Hematopoietic multipotent progenitor cell treated with erythropoietin and hydrocortisone succinate and interleukin-3 and kit ligand, for 4 days (in vitro differentiated cells): Measurements from ENCODE around the gene MRPL28.
"Not testable (repeated sequence)": the region's sequence is repeated elsewhere in the genome, so short reads cannot be mapped to it uniquely, and the experiment has no call there.

Source experiments
- DNase-seq: peaks from one replicate; pipeline ENCODE4 v3.0.0-alpha.2; 2015

The MRPL28 gene

GRCh38 chr16:370443-370842 lies at the start of gene MRPL28:
MRPL28 (minus strand) TSS chr16:370538; CDS start chr16:370218, 320 bp downstream.
- DNase-seq = peak; percentile 99

- not testable (repeated sequence) for DNase-seq
Measured at GRCh38 chr16:415170-415498, 44.8 kb upstream of the MRPL28 start.

DNA sequence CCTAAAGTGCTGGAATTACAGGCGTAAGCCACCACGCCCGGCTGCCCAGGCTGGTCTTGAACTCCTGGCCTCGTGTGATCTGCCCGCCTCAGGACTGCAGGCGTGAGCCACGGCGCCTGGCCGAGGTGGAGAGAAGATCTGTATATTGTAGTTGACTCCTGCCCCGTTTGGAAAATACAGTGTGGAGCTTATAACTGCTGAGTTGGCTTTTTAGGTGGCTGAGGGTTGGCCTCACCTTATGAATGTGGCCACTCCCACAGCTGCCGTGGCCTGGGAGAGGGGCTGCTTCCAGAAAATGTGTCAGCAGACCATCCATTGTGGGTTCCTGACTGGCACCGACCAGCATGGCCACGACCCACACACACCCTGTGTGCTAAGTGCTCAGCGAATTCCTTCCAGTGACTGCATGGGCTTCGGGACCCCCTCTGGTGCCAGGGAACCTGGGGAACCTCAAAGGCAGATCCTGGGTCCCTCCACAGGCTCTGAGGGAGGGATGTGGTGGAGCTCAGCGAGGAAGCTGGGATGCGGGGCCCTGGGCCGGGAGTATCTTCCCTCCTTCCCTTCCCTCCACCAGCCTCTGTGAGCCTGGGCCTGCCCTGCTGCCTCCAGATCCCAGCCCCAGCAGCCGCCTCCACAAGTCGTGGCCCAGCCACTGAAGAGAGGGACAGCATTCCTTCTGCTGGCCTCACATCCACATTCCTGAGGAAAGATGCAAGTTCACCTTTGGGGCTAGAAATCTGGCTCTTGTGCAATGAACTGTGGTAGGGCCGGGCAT lies 44.2 kb upstream of the MRPL28 start:
- DNase-seq = no peak

DNA sequence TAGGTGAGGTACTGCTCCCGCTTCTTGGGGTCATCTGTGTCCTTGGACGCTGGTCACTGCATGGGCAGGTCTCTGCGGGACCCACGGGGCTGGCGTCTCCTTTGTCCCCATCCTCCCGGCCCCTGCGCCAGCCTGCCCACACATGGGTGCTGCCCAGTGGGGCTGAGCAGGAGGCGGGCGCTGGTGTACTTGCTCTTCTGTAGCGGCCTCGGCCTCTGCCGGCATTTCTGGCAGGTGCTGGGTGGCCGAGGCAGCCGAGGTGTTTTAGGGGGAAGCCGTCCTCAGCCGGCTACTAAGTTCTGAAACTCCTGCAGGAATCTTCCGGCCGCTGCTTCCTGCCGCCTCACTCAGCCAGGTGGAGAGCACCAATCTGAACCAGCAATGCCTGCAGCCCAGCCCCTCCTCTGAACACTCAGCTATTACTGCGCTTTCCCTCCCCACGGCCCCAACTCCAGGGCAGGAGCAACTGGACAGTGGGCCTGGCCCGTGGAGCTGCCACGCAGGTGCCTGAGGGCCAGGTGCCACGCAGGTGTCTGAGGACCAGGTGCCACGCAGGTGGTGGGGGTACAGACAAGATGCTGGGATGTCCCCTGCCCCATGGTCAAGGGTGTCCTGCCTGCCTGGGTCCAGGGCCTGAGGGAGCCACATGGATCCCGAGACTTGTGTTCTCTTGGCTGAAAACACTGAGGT lies 41.4 kb upstream of the MRPL28 start:
- DNase-seq = no peak

GRCh38 chr16:410516-411178 lies 40.3 kb upstream of the MRPL28 start:
- DNase-seq = no peak

DNA sequence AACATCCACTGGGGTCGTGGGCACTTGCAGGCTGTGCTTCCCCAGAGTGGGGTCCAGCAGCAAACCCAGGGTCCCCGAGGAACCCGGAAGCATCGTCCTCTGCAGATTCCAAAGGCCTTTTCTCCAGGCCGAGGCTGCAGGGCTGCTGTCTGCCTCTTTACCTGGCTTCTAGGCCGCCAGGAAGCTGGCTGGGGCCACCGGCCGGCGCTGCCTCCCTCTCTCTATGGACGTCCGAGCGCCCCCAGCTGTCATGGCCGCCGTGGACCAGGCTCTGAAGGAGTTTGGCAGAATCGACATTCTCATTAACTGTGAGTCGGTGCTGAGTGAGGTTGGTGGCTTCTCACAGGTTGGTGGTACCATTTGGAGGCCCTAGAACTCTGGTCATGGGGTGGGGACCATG lies 36.9 kb upstream of the MRPL28 start:
- no peak for DNase-seq

DNA sequence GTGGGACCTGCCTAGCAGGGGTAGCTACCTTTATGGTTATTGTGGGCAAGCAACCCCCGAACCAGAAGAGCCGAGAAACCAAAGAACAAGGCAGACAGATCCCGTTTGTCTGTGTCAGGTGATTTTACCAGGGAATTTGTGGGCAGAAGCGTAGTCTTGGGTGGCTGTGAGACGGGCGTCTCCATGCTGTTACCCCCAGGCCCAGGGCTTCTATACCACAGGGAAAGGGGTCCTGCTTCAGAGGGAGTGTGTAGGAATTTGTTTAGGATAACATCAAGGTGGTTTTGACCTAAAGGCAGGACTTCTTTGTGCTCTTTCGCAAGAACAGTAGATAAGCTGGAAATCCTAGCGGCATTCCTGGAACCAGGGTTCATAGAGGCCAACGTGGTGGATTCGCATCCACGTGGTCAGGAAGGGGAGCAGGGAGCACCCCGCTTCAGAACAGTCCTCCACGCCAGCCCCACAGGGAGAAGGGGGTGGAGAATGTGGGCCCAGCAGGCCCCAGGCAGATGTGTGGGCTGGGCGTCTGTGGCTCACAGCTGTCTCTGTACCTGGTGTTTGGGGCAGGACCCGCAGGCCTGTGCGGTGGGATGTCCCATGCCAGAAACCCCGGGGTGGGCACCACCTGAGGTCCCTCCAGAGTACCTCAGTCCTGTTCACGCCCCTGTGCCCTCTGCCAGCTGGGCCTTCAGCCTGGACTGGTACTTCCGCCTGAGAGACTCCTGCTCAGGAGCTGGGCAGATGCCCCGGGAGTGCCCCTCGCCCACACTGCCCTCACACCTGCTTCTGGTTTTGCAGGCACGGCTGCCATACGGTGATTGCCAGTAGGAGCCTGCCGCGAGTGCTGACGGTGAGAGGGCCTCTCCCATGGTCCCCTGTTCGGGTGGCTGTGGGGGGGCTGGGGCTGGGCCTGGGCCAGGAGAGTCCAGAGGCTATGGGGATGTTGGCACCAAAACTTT lies 35.5 kb upstream of the MRPL28 start:
- no peak for DNase-seq

DNA sequence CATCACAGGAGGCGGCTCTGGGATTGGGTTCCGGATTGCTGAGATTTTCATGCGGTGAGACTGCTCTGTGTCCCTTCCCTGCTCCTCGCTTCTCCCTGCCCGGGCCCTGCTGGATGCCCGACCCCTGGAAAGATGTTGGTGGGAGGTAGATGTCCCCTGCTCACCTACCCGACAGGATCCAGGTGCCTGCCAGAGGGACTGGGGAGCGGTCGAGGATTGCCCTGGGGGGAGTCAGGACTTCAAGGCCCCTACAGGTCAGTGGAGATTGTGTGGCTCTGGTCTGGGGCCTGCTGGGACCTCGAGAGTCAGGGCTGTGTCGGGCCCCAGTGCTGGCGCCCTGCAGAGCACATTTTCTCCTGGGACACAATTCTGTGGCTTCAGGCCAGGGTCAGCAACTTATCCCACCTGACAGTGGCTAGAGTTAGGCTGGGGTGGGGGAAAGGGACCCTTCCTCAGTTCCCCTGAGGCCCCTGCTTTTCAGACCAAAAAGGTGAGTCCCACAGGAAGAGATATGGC lies 34.7 kb upstream of the MRPL28 start:
- DNase-seq = no peak

DNA sequence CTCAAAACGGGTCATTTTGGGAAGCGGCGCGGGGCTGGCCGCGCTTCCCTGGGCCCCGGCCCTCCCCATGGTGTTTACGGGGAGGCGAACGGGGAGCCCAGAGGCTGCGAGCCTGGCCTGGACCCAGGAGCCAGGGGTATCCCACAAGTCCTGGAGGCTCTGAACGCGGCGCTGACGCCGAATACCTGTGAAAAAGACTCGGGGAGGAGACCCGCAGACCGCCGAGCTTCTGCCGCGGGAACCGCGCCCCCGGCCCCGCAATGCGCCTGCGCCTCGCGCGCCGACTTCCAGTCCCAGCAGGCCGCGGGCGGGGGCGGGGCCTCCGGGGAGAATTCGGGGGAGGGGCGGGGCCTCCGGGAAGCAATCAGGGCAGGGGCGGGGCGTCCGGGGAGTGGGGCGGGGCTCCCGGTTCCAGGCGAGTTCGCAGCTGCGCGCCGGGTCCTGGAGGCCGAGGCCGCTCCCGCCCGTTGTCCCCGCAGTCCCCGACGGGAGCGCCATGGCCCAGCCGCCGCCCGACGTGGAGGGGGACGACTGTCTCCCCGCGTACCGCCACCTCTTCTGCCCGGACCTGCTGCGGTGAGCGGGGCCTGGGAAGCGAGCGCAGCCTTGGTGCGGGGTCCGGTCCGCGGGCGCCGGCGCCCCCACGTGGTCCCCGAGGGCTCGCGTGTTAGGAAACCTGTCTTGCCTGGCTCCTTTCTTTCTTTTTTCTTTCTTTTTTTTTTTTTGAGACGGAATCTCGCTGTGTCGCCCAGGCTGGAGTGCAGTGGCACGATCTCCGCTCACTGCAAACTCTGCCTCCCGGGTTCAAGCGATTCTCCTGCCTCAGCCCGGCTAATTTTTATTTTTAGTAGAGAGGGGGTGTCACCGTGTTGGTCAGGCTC lies 31.4 kb upstream of the MRPL28 start, which contains the start of gene DECR2:
Gene DECR2 (plus strand): TSS at position 418 of the 881 bp plus-strand sequence. CDS start 79 bp downstream, at position 497.
- DNase-seq = peak; percentile 97

DNA sequence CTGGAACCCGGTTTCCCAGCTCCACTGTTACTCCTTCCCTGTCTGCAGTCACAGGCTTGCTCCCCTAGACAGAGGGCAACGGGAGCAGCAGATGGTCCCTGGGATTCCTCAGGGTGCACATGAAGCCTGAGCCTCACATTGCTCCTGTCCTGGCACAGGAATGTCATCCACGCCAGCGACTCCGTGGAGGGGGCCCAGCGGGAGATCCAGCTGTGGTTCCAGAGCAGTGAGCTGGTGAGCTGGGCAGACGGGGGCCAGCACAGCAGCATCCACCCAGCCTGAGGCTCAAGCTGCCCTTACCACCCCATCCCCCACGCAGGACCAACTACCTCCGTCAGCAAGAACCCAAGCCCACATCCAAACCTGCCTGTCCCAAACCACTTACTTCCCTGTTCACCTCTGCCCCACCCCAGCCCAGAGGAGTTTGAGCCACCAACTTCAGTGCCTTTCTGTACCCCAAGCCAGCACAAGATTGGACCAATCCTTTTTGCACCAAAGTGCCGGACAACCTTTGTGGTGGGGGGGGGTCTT lies 29.8 kb upstream of the MRPL28 start:
- peak; percentile 50 for DNase-seq

DNA sequence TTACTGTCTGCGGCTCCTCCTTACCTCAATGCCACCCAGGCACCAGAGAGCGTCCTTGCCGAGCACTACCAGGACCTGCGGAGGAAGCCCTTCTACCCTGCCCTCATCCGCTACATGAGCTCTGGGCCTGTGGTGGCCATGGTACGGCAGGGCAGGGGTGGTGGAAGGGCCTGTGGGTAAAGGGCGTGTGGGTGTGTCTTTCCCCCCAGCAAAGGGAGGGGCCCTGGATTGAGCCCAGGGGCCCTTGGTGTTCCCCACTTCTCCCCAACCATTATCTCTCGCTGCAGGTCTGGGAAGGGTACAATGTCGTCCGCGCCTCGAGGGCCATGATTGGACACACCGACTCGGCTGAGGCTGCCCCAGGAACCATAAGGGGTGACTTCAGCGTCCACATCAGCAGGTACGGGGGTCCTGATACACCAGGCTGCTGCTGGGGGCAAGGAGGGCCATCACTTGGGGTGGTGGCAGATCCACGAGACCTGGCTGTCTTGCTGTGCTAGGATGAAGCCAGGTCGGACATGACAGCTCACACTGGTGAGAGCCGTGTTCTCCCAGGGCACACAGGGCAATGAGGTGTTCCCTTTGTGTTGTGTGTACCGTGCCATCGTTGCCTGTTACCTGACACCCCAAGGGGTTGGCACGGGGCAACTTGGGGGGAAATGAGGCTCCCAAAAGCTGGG lies 29.1 kb upstream of the MRPL28 start:
- DNase-seq = peak; percentile 89

- DNase-seq = peak; percentile 44
Measured at GRCh38 chr16:398561-399339, 28.4 kb upstream of the MRPL28 start.

GRCh38 chr16:397736-398332 lies 27.5 kb upstream of the MRPL28 start:
- peak; percentile 91 for DNase-seq

DNA sequence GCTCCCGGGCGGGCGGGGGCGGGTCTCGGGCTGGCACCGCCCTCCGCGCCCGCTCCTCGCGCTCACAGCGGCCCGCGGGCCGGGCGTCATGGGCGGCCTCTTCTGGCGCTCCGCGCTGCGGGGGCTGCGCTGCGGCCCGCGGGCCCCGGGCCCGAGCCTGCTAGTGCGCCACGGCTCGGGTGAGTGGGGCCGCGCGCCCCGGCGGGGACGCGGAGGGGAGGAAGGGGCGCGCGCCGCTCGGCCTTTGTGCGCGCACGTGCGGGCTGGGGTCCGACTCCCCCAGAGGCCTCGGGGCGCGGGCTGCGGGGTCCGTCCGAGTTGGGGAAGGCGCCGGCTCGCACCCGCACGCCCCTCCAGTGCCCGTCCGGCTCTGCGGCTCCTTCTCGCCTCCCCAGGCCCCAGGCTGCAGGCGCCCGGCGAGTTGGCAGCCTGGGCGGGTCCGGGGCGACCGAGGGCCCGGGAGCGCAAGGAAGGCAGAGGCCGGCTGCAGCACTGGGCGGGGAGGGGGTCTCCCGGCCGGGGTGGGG lies 26.9 kb upstream of the MRPL28 start, which contains the start of gene NME4:
Gene NME4 (plus strand): TSS at position 65 of the 527 bp plus-strand sequence. CDS start 24 bp downstream, at position 89.
- peak; percentile 70 for DNase-seq

DNA sequence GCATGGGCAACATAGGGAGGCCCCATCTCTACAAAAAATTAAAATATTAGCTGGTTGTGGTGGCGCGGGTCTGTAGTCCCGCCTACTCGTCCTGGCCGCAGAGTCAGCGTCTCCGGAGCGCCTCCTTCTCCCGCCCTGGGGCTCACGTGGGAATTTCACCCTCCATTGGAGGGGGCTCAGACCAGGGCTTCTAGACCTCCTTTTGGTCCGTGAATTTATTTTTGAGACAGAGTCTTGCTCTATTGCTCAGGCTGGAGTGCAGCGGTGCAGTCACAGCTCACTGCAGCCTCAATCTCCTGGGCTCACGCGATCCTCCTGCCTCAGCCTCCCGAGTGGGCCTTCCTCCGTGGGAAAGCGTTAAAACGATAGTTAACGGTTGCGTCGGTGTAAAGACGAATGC lies 26.3 kb upstream of the MRPL28 start:
- DNase-seq = peak; percentile 93

DNA sequence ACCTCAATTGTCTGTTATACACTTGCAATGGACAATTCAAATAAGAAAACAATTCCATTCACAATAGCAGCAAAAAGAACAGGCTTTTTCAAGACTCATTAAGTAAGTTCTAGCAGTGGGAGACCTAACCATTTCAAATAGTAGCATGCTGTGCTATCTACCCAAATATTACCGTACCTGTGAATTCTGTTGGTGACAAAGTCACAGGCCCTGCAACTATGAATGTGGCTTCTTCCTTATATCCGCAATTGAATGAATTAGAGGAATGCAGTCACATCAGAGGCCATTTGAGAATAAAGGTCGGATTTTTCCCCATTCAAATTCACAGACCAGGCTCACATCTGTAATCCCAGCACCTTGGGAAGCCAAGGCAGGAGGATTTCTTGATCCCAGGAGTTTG lies 25.9 kb upstream of the MRPL28 start:
- peak; percentile 44 for DNase-seq

DNA sequence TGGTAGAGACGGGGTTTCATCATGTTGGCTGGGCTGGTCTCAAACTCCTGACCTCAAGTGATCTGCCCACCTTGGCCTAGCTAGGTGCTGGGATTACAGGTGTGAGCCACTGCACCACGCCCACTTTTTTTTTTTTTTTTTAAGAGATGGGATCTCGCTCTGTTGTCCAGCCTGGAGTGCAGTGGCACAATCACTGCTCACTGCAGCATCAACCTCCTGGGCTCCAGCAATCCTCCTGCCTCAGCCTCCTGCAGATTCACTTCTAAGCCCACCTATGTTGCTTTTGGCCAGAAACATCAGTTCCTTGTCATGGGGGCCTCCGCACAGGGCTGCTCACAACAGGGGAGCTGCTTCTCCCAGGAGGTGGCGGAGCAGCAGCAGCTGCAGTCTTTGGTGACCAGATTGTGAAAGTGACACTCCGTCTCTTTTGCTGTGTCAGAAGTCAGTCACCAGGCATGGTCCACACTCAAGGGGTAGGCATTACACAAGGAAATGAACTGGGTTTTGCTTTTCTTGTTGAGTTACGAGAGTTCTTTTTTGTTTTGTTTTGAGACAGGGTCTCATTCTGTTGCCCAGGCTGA lies 22.2 kb upstream of the MRPL28 start:
- peak; percentile 78 for DNase-seq

DNA sequence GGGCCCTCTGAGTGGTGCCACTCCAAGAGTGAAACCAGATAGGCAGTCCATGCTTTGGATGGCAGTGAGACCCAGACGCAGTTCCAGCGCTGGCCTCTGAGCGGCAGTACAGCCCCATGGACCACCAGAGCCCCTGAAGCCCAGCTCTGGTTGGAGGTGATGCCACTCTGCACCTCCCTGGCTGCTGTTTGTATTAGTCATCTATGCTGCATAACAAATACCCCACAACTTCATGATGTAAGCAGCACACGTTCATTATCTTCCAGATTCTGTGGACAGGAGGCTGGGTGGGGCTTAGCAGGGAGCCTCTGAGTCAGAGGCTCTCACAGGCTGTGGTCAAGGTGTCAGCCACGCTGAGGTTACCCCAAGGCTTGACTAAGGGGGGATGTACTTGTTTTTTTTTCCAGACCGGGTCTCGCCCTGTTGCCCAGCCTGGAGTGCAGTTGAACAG lies 21.6 kb upstream of the MRPL28 start:
- peak; percentile 90 for DNase-seq
